SH-SY5Y (cell line): ENCODE measurements around the gene ALKBH8.

Source experiments
- GATA2 ChIP-seq: IDR thresholded peaks from 2 replicates; pipeline ENCODE4 v1.6.1; 2011; ENCODE audit warnings: mild to moderate bottlenecking, low read depth, low read length
- GATA3 ChIP-seq: IDR thresholded peaks from 2 replicates; pipeline ENCODE4 v1.6.1; 2011; ENCODE audit warnings: low read depth, mild to moderate bottlenecking, low read length, moderate library complexity

DNA sequence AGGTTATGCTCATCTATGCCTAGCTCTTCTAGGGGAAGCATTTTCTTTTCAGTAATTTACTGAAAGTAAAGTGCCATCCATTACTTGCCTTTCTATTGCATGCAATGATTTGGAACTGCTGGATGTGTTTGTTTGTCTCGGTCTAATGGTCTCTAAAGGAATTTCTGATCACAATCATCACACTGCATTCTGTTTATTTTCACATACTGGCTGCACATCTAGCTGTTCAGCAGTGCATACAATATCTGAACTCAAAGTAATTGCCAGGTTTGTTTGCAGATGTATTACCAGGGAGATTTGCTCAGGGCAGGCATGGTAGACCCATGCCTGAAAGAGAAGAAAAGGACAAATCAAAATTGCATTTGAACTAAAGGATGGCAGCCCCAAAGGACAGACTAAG, 71.5 kb downstream of the ALKBH8 start:
- TF ChIP-seq GATA2 (no peak), GATA3 (no peak)
